Measurements from ENCODE around the gene SH2D2A.

DNA sequence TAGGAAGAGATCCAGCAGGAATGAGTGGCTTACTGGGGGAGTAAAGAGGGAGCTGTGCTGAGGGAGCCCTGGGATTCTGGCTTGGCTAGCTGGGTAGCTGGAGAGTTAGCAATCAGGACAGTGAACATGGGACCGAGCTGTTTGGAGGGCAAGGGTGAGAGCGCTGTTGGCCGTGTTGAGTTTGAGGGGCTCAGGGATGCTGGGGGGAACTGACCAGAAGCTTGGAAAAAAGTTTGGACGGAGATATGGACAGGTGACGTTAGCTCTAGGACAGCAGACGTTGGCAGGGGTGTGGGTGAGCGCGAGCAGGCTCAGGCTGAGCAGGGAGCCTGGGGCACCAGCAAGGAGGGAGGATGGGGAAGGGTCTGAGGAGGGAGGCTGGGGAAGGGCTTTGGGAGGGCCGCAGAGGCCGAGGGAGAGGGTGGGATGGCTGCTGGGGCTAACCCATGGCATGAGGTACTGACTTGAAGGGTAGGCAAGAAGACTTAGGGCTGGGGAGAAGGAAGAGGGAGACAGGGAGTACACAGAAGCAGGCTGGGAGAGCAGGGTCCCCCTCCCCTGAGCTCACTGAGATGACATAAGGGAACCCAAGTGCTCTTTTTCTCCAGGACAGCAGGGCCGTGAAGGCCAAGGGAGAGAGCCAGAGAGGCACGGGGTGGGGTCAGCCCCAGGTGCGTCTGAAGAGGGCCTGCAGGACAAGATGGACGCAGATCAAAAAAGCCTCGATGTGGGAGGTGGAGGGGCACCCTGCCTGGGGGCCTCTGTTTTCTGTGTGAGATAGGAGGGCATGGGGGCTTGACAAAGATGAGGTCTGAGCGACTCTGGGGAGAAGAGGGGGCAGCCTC lies 8.2 kb downstream of the SH2D2A start:
- TF ChIP-seq MXI1 (IDR thresholded peaks at IDR 0.05; ENCODE audit: low read depth, low read length), result no peak
- TF ChIP-seq YBX1 (IDR thresholded peaks at IDR 0.05), result no peak
- TF ChIP-seq SP2 (IDR thresholded peaks at IDR 0.05; ENCODE audit: extremely low read depth, low read depth, low read length, poor library complexity, severe bottlenecking), result no peak
- no peak for TF ChIP-seq RCOR1 (IDR thresholded peaks at IDR 0.05; ENCODE audit: borderline replicate concordance in 1 of 2, low read depth in 2 of 2, low read length in 2 of 2)

Measured in K562 (cell line).